ENCODE measurements around the gene NELL1.

The NELL1 gene

DNA sequence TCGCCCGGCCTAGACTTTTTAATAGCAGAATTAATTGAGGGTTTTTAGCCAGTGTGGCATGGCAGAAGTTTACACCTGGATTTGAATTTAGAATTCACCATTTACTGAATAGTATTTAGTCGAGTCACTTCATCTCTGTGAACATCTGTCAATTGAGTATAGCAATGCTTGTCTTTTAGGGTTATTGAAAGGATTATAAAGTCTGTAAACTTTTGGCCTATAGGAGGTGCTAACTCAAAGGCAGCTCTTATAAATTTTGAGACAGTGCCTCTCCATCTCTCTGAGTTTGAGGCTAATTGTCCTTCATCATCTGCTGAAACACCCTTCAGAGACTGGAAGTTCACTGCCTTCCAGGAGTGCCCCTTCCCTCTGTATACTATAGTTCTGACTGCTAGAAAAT lies 205.0 kb downstream of the NELL1 start:
- no peak for DNase-seq (ENCODE audit: low spot score)

DNA sequence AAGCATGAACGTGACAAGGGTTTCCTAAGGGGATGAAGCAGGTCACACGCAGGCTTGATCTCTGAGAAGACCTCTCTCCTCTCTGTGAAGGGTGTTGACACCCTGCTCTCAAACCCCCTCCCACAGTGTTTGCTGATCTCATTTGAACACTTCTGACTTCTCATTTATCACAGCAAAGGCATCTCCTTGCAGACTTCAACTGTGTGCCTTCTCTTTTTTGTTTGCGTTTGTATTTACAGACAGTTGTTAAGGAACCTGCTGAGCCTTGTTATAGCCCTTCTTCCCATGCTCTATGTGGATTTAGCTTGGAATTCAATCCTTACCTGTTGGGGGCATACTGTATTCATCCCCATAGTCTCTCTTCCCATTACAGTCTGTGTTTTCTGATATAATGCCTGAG lies 206.5 kb downstream of the NELL1 start:
- no peak for DNase-seq (ENCODE audit: low spot score)

DNA sequence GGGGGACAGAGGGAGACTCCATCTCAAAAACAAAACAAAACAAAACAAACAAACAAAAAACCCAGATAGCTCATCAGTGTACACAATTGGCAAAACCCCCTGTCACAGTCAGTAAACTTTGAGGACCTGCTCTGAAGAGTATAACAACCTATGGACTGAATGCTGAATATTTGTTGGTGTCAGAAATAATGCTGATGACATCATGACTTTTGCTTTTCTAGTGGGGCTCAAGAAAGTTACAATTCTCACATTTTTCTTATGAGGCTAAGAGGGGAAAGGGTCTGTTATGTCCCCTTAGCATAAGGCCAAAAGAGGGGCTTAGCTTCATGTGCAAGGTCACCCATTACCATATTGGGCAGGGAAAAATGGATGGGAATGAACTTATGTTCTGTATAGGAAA lies 207.4 kb downstream of the NELL1 start:
- no peak for DNase-seq (ENCODE audit: low spot score)

DNA sequence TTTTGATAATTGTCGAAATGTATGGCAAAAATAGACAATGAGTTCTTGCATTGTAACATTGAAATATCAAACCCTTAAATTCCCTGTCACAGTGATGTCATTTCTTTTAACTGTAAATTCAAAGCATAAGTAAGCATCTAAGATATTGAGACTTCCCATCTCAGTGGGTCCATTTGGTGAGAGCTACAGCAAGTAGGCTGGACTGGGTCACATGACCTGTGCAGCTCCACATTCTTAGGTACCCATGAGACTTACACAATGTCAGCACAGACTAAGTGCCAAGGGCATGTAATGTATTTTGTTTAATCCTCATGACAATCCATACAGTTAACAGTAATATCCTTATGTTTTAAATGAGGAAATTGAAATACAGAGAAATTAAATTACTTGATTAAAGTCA lies 210.7 kb downstream of the NELL1 start:
- DNase-seq (ENCODE audit: low spot score): no peak

DNA sequence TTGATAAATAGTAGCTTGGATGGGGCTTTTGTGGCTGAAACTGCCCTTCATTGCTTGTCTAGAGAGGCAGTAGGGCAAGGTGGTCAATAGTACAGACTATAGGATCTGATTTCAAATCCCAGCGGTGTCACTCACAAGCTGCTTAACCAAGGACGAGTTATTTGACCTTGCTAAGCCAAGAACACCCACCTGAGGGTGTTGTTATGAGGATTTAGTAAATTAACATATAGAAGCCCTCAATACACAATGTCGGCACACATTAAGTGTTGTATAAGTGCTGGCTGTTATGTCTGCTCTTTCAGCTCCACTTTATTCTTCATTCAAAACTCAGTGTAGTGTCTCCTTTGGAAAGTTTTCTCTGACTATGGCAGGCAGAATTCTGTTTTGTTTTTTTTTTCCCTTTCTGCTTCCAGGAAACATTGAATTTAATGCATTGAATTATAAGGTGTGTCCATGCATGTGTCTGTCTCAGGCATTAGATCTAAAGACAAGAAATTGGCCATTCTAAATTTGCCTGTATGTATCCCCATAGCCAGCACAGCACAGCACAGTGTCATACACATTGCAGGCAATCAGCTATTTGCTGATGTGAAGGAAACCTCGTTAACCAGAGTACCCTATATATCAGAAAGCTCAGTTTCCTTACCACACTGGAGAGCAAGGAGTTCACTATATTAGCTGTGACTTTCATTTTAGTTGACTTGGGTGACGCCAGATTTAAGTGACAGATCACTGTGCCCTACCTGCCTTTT lies 212.1 kb downstream of the NELL1 start:
- no peak for DNase-seq (ENCODE audit: low spot score)

DNA sequence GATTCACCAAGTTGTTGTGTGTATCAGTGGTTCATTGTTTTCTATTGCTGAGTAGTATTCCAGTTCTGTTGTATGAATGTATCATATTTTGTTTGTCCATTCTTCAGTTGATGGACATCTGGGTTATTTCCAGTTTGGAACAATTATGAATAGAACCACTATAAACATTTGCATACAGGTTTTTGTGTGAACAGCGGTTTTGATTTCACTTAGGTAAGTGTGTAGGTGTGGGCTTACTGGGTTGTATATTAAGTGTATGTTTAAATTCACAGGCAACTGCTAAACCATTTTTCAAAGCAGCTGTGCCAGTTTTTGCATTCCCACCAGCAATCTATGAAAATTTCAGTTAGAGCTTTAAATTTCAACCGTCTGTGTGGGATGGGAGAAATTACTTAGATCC lies 217.8 kb downstream of the NELL1 start:
- no peak for DNase-seq (ENCODE audit: low spot score)

DNA sequence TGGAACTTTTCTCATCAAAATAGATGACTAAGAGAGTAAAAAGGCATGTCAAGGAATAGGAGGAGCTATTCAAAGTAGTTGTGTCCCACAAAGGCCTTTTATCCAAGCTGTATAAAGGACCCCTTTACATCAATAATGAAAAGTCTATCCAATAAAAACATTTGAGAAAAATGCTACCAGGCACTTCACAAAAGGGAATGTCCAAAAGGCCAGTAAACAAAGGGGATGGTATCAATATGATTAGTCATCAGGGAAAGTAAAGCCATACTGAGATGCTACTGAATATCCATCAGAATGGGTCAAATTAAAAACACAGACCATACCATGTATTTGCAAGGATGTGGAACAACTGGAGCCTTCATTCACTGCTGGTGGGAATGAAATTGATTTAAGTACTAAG lies 224.9 kb downstream of the NELL1 start:
- DNase-seq (ENCODE audit: low spot score): no peak

DNA sequence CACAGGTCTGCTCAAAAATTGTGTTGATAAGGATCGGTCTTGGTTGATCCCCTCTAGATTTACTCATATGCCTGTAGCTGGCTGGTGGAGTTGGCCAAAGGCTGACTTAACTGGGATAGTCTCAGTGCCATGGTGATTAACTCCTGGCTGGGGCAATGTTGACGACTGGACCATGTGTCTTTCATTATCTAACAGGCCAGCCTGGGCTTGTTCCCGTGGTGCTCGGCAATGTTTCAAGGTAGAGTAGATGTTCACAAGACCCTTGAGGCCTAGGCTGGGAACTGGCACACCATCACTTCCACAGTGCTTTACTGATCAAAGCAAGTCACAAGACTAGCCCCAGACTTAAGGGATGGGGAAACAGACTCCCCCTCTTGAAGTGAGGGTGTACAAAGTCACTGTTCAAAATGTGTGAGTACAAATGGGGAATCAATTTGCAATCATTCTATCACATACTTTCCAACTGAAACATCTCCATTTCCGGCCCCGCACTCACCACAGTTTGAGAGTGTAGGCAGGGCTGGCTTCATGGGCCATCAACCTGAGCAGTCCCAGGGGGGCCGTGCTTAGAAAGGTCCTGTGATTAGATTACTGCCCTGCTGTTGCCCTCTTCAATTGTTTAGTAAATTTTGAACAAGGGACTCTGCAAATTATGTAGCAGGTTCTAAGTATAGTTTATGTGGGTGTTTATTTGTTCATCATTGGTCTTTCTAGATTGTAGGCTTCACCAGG lies 240.8 kb downstream of the NELL1 start:
- DNase-seq (ENCODE audit: low spot score): no peak

DNA sequence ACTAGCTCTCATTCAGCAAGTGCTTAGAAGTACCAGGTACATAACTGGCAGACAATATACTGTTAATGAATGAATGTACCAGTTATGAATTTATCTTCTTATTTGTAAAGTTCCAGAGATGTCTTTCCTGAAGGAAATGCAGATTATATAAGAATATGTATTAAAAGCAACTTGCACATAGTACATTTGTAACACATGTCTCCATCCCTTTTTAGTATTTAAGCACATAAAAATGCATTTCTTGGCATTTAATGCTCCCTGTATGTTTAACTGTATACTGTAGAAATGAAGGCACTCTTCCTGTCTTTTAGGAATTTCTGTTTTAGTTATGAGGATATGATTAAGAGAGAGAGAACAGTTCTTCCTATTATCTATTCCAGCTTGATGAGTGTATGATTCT lies 241.3 kb downstream of the NELL1 start:
- no peak for DNase-seq (ENCODE audit: low spot score)

DNA sequence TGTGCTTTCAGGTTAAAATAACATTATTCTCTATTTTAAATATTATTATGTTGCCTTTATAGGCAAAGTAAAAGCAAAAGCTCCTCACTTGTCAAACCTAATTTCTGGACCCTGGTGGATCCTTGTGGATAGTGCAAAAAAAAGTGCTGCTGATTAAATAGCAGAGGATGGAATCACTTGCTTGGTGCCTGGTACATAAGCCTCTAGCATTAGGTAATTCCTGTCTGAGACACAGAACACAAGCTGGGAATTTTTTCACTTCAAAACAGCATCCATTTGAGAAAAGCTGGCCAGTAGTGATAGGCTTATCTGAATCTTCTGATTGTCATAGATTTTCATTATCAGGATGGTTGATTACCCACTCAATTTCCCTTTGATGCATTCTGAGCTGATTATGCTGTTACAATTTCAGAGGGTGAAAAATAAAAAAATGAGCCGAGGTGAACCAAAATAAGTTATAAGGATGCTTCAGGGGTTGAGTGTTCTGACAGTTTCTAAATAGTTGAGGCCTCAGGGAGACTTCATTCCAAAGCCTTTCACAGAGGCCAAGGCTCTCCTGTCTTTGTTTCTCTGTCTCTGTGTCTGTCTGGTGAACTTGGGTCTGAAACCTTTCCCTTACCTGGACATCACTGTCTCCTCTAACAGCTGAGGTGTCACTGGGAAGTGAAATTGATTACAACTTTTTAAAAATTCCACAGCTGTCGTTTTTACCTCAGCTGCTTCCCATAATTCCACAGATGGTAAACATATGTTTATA lies 242.9 kb downstream of the NELL1 start:
- no peak for DNase-seq (ENCODE audit: low spot score)

DNA sequence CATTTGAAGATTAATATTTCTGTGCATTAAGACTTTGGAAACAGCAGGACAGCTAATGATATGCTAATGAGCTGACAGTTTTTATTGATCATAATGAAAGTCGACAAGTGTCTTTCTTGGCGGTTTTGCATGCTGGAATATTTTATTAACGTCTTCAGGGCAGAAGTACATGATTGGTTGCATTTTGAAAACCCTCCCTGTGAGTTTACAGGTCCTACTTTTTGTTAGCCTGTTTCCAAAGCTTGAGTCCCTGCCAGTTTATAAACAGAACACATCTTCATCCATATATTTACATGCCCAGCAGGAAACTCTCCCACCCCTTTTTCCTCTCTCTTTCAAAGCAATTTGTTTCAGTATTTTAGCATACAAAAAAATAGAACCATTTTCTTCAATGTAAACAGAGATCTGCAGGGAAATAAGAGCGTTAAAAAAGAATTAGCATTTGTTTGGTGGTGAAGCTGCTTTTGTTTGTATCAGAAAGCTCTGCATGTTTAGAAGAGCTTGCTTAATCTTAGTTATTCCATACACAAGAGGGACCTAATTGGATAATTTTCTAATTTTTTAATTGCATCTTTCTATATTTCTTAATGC lies 243.6 kb downstream of the NELL1 start:
- no peak for DNase-seq (ENCODE audit: low spot score)

DNA sequence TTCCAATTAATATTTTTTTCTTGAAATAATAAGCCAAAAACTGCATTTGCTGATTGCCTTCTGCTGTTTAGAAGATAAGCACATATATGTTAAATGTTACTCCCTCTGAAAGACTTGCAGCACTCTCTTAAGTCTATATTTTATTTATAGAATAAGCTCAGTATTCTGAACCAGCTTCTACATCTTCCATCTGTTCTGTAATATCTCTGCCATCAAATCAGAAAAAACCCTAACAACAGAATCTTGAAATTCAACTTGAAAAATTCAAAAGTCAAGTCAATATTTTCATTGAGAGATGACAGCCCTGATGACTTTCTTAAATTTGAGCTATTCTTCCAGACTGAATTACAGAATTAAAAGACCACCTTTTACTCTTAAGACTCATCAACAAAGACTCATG lies 247.9 kb downstream of the NELL1 start:
- no peak for DNase-seq (ENCODE audit: low spot score)

DNA sequence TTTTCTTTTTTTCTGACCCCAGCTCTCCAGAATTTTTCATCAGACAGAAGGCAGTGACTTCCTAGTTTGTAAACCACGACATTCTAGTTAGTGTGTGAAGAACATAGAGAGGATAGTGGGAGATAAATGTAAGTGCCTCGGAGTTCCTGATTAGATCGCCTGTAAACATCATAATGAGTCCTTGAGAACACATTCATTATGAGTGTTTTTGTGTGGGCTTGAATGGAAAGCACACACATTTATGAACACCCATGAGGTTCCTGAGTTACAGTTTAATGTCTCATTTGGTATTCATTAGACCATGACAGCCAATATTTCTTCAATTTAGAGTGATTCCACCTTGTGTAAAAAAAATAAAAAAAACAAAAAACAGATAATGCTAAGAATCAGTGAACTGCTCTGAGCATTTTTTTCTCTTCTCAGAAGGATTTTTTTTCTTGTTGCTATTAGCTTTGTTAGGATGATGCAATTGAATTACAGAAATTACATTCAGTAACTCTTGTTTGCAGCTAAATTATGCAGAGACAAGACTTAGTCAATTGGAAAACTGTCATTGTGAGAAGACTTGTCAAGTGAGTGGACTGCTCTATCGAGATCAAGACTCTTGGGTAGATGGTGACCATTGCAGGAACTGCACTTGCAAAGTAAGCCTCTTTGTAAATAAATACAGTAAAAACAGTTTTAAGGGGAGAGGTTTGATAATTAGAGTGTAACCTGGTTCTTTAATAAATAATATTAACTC lies 257.6 kb downstream of the NELL1 start:
- DNase-seq (ENCODE audit: low spot score): no peak

DNA sequence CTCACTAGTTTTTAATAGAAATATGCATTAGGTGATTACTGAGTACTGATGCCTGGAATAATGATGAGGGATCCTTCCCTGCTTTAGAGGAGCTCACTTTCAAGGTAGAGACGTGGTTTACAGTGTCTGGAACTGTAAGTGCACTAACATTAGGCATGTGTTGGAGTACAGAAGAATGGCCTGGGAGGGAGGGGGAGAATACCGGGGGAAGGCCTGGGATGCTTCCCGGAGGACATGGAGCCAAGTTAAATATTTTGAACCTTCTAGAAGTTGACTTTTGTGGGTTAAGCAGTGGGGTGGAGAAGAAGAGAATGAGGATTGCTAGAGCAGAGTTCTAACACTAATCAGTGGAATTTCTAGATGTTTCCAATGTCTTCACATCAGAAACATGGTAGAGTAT lies 261.6 kb downstream of the NELL1 start:
- DNase-seq (ENCODE audit: low spot score): no peak

DNA sequence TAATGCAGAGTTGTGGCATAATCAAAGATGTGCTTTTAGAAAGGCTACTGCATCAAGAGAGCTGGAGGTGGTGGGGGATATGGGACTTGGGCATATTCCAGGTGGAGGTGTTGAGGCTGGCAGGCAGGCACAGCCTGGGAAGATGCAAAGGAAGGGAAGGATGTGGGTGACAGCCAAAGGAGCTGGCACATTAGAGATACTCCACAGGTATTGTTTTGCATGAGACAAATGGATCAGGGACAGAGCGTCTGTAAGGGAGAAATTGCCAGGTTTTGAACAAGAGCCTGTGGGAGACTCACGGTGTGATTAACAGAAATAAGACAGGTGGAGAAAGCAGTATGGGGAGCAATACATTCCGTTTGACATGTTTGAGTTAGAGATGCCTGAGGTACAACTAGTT lies 263.7 kb downstream of the NELL1 start:
- DNase-seq (ENCODE audit: low spot score): peak; percentile 93

DNA sequence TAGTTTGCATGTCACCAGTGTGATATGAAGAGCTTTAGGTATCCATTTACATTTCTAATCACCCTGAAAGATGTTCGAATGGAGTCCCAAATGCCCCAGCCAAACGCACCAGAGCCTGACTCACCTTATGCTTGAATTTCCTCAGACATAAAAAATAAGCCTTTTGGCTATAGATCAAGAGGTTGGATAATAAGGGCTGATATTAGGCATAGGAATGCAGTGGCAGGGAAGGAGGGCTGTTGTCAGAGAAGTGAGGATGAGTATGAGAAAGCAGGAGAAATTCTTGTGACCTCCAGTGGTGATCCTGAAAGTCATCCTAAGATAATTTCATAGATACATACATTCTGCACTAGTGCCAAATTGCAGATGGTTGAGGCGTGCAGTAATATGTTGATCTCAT lies 264.6 kb downstream of the NELL1 start:
- no peak for DNase-seq (ENCODE audit: low spot score)

DNA sequence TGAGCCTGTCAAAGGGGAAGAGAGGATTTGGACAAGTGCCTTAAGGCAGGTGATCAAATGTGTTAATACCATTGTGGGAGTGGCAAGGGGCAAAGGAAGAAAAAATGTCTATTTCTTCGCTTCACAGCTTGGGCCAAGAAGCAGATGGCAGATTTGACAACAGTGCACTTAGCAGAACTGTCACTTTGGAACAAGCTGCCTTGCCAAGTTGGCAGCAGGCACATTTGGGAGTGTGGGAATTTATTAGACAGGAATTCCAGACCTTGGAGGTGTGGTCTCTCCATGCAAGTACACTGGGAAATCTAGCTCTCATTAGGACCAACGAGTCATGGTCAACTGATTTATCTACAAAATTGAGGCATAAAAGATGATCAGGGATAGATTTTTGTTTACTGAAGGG lies 265.1 kb downstream of the NELL1 start:
- DNase-seq (ENCODE audit: low spot score): peak; percentile 90

DNA sequence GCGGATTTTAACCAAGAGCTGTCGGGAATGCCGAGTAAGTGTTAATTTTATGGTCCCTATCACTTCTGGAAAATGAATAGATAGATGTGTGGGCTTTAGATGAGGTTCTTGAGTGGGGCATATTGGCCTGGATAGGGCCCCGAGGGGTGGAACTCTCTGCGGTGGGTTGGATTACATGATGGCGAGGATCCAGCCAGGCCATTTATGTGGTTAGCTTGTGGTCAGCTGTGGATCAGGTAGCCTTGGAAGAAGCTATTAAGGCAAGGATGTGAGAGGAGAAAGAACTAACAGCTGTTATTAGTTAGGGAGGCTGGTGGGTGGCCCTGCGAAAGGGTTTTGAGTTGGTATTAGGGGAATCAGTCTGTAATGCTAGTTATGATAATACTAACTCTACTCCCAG lies 268.4 kb downstream of the NELL1 start:
- DNase-seq (ENCODE audit: low spot score): no peak

DNA sequence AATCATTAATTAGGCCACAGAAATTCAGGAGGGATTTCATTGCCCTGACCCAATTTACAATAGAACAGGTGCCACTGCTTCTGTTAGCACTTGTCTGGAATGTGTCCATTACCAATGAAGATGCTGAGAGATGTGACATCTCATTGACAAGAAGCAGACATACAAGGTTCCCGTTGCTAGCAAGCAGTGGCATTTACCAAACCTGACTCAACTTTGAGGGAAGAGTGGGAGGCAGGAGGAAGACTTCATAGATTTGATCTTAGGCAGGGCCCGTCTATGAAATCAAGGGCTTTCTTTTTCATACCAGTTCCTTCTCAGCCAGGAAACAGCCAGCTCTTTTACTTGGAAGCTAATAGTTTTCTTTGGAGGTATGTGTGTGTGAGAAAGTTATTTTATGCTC lies 280.2 kb downstream of the NELL1 start:
- DNase-seq (ENCODE audit: low spot score): peak; percentile 20

DNA sequence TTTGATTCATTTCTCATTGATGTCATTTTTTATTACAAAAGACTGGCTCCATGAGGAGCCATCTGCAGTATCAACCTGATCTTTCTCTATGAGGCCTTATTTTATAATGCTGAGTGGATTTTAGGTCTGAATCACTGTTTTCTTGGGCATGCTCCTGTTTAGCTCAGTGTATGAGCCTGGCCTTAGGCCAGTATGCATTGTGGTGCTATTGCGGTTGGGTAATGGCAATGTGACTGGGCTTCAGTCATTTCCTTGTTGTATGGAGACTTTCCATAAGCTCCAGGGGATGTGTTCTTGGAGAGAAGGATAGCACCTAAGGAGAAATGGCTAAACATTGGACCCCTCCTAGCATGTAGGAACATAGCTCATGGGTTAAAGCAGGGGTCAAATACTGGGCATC lies 293.2 kb downstream of the NELL1 start:
- no peak for DNase-seq (ENCODE audit: low spot score)

DNA sequence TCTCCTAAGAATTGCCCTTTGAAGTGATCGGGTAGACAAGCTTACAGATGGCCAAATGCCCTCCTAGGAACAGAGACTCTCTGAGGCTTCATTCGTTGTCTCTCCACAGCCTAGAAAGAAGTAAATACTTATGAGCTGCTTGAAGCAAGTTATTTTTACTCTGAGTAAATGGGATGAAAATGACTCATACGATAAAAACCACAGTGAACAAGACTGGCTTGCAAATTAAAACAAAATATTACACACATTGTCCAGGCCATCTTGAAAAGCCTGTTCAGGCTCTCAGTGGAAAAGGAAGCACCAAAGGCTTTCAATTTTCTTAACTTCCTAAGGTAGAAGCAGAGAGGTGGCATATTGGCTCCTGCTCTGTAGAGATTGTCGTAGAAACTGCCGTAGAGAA lies 294.2 kb downstream of the NELL1 start:
- no peak for DNase-seq (ENCODE audit: low spot score)

DNA sequence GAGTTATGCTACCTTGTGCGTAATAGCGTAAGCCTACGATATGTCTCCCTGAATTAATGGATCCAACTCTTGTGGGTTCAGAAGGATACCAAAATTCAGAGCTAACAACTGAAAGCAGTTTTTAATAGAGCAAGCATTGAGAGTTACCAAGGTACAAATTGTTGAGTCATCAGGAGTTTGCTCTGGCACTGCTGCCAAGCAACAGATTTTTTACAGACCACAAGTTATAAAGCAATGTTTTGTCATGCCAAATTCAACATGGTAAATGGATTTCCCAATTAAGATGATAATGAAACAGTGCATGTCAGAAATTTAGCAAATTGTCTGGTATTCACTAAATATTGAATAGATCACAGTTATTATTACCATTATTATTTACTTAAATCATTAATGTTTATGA lies 295.6 kb downstream of the NELL1 start:
- DNase-seq (ENCODE audit: low spot score): no peak
